HepG2 (cell line): ENCODE measurements around the gene RAD18. TPM values are rescaled to one million over a fixed set of nuclear protein-coding genes. Genes with fewer than 3 reads are reported as not detected.

Experiments
- CTCF ChIP-seq: sonication (generic); formaldehyde crosslinking; IDR thresholded peaks from 2 replicates; pipeline ENCODE4 v1.5.0; 2020; ENCODE audit warnings: mild to moderate bottlenecking, missing genetic modification reagents, moderate library complexity
- DRAP1 ChIP-seq: IDR thresholded peaks from 2 replicates; pipeline ENCODE4 v1.6.1; 2016; ENCODE audit warnings: missing genetic modification reagents, missing compliant biosample characterization
- PBX2 ChIP-seq: IDR thresholded peaks from 2 replicates; pipeline ENCODE4 v1.6.1; 2016; ENCODE audit warnings: control low read depth
- SKIL ChIP-seq: sonication (generic); formaldehyde crosslinking; IDR thresholded peaks from 2 replicates; pipeline ENCODE4 v1.8.0; 2022; ENCODE audit warnings: missing genetic modification reagents, mild to moderate bottlenecking, moderate library complexity, borderline replicate concordance
- SRF ChIP-seq: IDR thresholded peaks from 2 replicates; pipeline ENCODE4 v1.6.1; 2011; ENCODE audit warnings: mild to moderate bottlenecking, low read depth, low read length, moderate library complexity
- TBP ChIP-seq: sonication (generic); formaldehyde crosslinking; IDR thresholded peaks from 2 replicates; pipeline ENCODE4 v1.5.0; 2020; ENCODE audit warnings: missing genetic modification reagents
- TRIM24 ChIP-seq: sonication (generic); formaldehyde crosslinking; IDR thresholded peaks from 2 replicates; pipeline ENCODE4 v1.8.0; 2022; ENCODE audit warnings: mild to moderate bottlenecking, missing genetic modification reagents
- ZBED4 ChIP-seq: sonication (generic); formaldehyde crosslinking; IDR thresholded peaks from 2 replicates; pipeline ENCODE4 v1.4.0; 2020; ENCODE audit warnings: missing genetic modification reagents, borderline replicate concordance
- ZNF143 ChIP-seq: sonication (generic); formaldehyde crosslinking; IDR thresholded peaks from 2 replicates; pipeline ENCODE4 v1.4.0; 2020; ENCODE audit warnings: missing genetic modification reagents
- ZNF44 ChIP-seq: sonication (generic); formaldehyde crosslinking; IDR thresholded peaks from 2 replicates; pipeline ENCODE4 v1.5.1; 2020; ENCODE audit warnings: mild to moderate bottlenecking, missing genetic modification reagents
- ZNF510 ChIP-seq: sonication (generic); formaldehyde crosslinking; IDR thresholded peaks from 2 replicates; pipeline ENCODE4 v1.4.0; 2020; ENCODE audit warnings: low read depth, mild to moderate bottlenecking, missing genetic modification reagents
- ZNF615 ChIP-seq: sonication (generic); formaldehyde crosslinking; IDR thresholded peaks from 2 replicates; pipeline ENCODE4 v1.5.0; 2020; ENCODE audit warnings: mild to moderate bottlenecking, missing genetic modification reagents, borderline replicate concordance
- polyA plus RNA-seq, 8 experiments: library from polyadenylated mRNA; depleted of rRNA in 3 of 8; stranded (reverse) in 7 of 8; unstranded in 1 of 8; fragments of >200 nt; fragmentation: Illumina TruSeq in 4 of 8; extraction: Trizol in 4 of 8; gene quantifications; 2 replicates each; pipeline versions ENCODE4 v1.2.1 to v1.2.3, GENCODE V29; 2011 to 2016; ENCODE audit warnings: low read depth in 4 of 8, missing spikeins in 1 of 8, mixed read lengths in 1 of 8; ENCODE audit not compliant: insufficient read depth in 1 of 8
- total RNA-seq, 5 experiments: library from RNA; depleted of rRNA; stranded (reverse); fragments of >200 nt; fragmentation: Illumina TruSeq; extraction: Trizol; gene quantifications; 2 replicates each; pipeline ENCODE4 v1.2.3, GENCODE V29; 2016; ENCODE audit warnings: low read depth in 1 of 5

Gene RAD18
- total and polyA plus RNA-seq, 2 of the 13 experiments (the other 11 are each of a cell fraction or from before 2014, with no cell fraction given) = 5.9 to 20.7 TPM

GRCh38 chr3:8963137-8963853 lies at the start of gene RAD18 (continued):
- TF ChIP-seq TRIM24 (CRISPR knock-in tag) (no peak), TBP (no peak), ZBED4 (CRISPR knock-in tag) (no peak), DRAP1 (peak; percentile 69; the same call in 1 of the 2 replicates), ZNF510 (CRISPR knock-in tag) (0 out of 2 replicates have a peak, but pooled peaks have one; percentile 52), ZNF143 (CRISPR knock-in tag) (peak; percentile 92), ZNF44 (CRISPR knock-in tag) (peak; percentile 54; the same call in 1 of the 2 replicates), SKIL (CRISPR knock-in tag) (no peak), SRF (peak; percentile 69), PBX2 (no peak), CTCF (0 out of 2 replicates have a peak, but pooled peaks have one; percentile 7), ZNF615 (CRISPR knock-in tag) (no peak)
